Skeletal muscle tissue (tissue), 1 donor: ENCODE results near the gene COL8A2. TPM values are rescaled to one million over a fixed set of nuclear protein-coding genes. Genes with fewer than 3 reads are reported as not detected.

Experiments
- total RNA-seq: library from RNA; depleted of rRNA; stranded (reverse); fragments of >200 nt; gene quantifications from one replicate; pipeline ENCODE4 v1.2.3, GENCODE V29; 2014

The COL8A2 gene
- total RNA-seq, 1 donor from 2014 or later: 11.0 TPM

Other genes starting within 250 kb of the COL8A2 start
- 5.7 TPM for gene AGO1, start 242.0 kb downstream of the COL8A2 start, total RNA-seq
- gene AGO3, start 194.1 kb downstream of the COL8A2 start, total RNA-seq: 13.0 TPM
- 2.1 TPM for gene TEKT2, start 41.1 kb downstream of the COL8A2 start, total RNA-seq
- gene ADPRS, start 36.3 kb downstream of the COL8A2 start, total RNA-seq: 21.4 TPM
- 30.3 TPM for gene TRAPPC3, start 24.3 kb upstream of the COL8A2 start, total RNA-seq
- gene MAP7D1, start 30.9 kb upstream of the COL8A2 start, total RNA-seq: 71.0 TPM
- 51.7 TPM for gene THRAP3, start 99.2 kb upstream of the COL8A2 start, total RNA-seq
- 0.52 TPM for gene SH3D21, start 181.1 kb upstream of the COL8A2 start, total RNA-seq
- gene EVA1B, start 198.4 kb upstream of the COL8A2 start, total RNA-seq: 40.7 TPM